IMR-90 (cell line): ENCODE results near the gene RBP2. TPM values are rescaled to one million over a fixed set of nuclear protein-coding genes. Genes with fewer than 3 reads are reported as not detected.

Experiments
- ATAC-seq: fragments of 200-7000 bp; cut with Tn5 transposase; 2 replicates; pipeline ENCODE4 v1.9.1; 2020; ENCODE audit warnings: low read depth, mild to moderate bottlenecking, moderate library complexity
- BruUV-seq: library from RNA; stranded (reverse); fragments of 400-500 nt; replicated peaks from 2 replicates; lab custom pipeline; 2021; lab: Mats Ljungman, UMichigan
- CTCF ChIA-PET: fragments of 300-600 bp; formaldehyde crosslinking; extraction: SDS; loops from one replicate; lab custom pipeline; 2021; ENCODE audit warnings: antibody characterized with exemption; lab: Yijun Ruan, JAX
- POLR2A ChIA-PET: fragments of 300-600 bp; sonication (Branson Sonifier 250); formaldehyde crosslinking; loops from one replicate; lab custom pipeline; 2022; ENCODE audit warnings: antibody characterized with exemption; ENCODE audit not compliant: unreplicated experiment; lab: Charles Lee
- DNase-seq: peaks from one replicate; pipeline ENCODE4 v3.0.0; 2013
- H2AFZ ChIP-seq: replicated peaks from 2 replicates; pipeline ENCODE3; 2013; ENCODE audit warnings: low read length, mild to moderate bottlenecking; ENCODE audit not compliant: poor library complexity
- H2AK5ac ChIP-seq: 2 replicates; pipeline ENCODE4 v1.6.1; 2013; ENCODE audit warnings: low read depth, low read length, inconsistent platforms
- H2AK9ac ChIP-seq: replicated peaks from 2 replicates; pipeline ENCODE3; 2013; ENCODE audit warnings: mild to moderate bottlenecking, low read depth, low read length, moderate library complexity; ENCODE audit not compliant: poor library complexity
- H2BK120ac ChIP-seq: 2 replicates; pipeline ENCODE4 v1.6.1; 2013; ENCODE audit warnings: low read depth, low read length, inconsistent platforms
- H2BK15ac ChIP-seq: 3 replicates; pipeline ENCODE4 v1.6.1; 2013; ENCODE audit warnings: low read depth, low read length, inconsistent platforms
- H2BK20ac ChIP-seq: 2 replicates; pipeline ENCODE4 v1.6.1; 2013; ENCODE audit warnings: low read depth, mild to moderate bottlenecking, inconsistent platforms, low read length, moderate library complexity
- H2BK5ac ChIP-seq: 2 replicates; pipeline ENCODE4 v1.6.1; 2013; ENCODE audit warnings: mild to moderate bottlenecking, low read depth, low read length, inconsistent platforms; ENCODE audit not compliant: poor library complexity, severe bottlenecking
- H3K14ac ChIP-seq: replicated peaks from 2 replicates; pipeline ENCODE4 v1.6.1; 2013; ENCODE audit warnings: low read depth, low read length, inconsistent platforms
- H3K18ac ChIP-seq: 2 replicates; pipeline ENCODE4 v1.6.1; 2013; ENCODE audit warnings: low read depth, low read length, control low read depth
- H3K23ac ChIP-seq: 2 replicates; pipeline ENCODE4 v1.6.1; 2013; ENCODE audit warnings: low read depth, low read length, inconsistent platforms
- H3K27ac ChIP-seq: 2 replicates; pipeline ENCODE4 v1.5.1; 2013; ENCODE audit warnings: mild to moderate bottlenecking, control low read depth, low read length; ENCODE audit not compliant: insufficient read depth
- H3K27me3 ChIP-seq: 2 replicates; pipeline ENCODE4 v1.6.1; 2013; ENCODE audit warnings: low read length; ENCODE audit not compliant: control insufficient read depth, insufficient read depth
- H3K36me3 ChIP-seq: 2 replicates; pipeline ENCODE4 v1.6.1; 2013; ENCODE audit warnings: low read length, mixed read lengths; ENCODE audit not compliant: control insufficient read depth, insufficient read depth
- H3K4ac ChIP-seq: 2 replicates; pipeline ENCODE4 v1.6.1; 2013; ENCODE audit warnings: low read depth, low read length, inconsistent platforms
- H3K4me1 ChIP-seq: 2 replicates; pipeline ENCODE4 v1.6.1; 2013; ENCODE audit warnings: low read length, mixed read lengths; ENCODE audit not compliant: control insufficient read depth, insufficient read depth
- H3K4me2 ChIP-seq: 2 replicates; pipeline ENCODE4 v1.6.1; 2013; ENCODE audit warnings: low read depth, mild to moderate bottlenecking, control low read depth, low read length, moderate library complexity
- H3K4me3 ChIP-seq: 2 replicates; pipeline ENCODE4 v1.5.1; 2013; ENCODE audit warnings: low read depth, mild to moderate bottlenecking, control low read depth, low read length, moderate library complexity; ENCODE audit not compliant: insufficient read depth
- H3K56ac ChIP-seq: 2 replicates; pipeline ENCODE4 v1.6.1; 2013; ENCODE audit warnings: low read length, inconsistent platforms; ENCODE audit not compliant: insufficient read depth; ENCODE audit errors: extremely low read depth
- H3K79me1 ChIP-seq, 2 experiments: 2 replicates each; pipeline ENCODE4 v1.6.1; 2013; ENCODE audit warnings: low read length in 2 of 2, inconsistent platforms in 1 of 2, low read depth in 1 of 2
- H3K9ac ChIP-seq: 2 replicates; pipeline ENCODE4 v1.6.1; 2013; ENCODE audit warnings: low read depth, low read length, control low read depth
- H3K9me1 ChIP-seq: 2 replicates; pipeline ENCODE4 v1.6.1; 2013; ENCODE audit warnings: low read length, inconsistent platforms; ENCODE audit not compliant: insufficient read depth
- H3K9me3 ChIP-seq: 2 replicates; pipeline ENCODE4 v1.6.1; 2013; ENCODE audit warnings: low read length; ENCODE audit not compliant: control insufficient read depth, insufficient read depth
- H4K20me1 ChIP-seq: 2 replicates; pipeline ENCODE4 v1.6.1; 2013; ENCODE audit warnings: low read length, inconsistent platforms; ENCODE audit not compliant: insufficient read depth
- H4K5ac ChIP-seq: 2 replicates; pipeline ENCODE4 v1.6.1; 2013; ENCODE audit warnings: mild to moderate bottlenecking, low read depth, low read length, control low read depth
- H4K8ac ChIP-seq, 2 experiments: 2 replicates each; pipeline ENCODE4 v1.6.1; 2013; ENCODE audit warnings: low read depth in 2 of 2, low read length in 2 of 2, control low read depth in 1 of 2, inconsistent platforms in 1 of 2
- H4K91ac ChIP-seq: 2 replicates; pipeline ENCODE4 v1.6.1; 2013; ENCODE audit warnings: low read depth, low read length, inconsistent platforms; ENCODE audit not compliant: insufficient read depth
- BHLHE40 ChIP-seq: fragments of 150-350 bp; IDR thresholded peaks from 2 replicates; pipeline ENCODE4 v1.6.1; 2016; ENCODE audit warnings: mild to moderate bottlenecking, low read depth, low read length
- CEBPB ChIP-seq: IDR thresholded peaks from 2 replicates; pipeline ENCODE4 v1.6.1; 2012; ENCODE audit warnings: low read depth, low read length, improper control_type of control experiment
- CHD1 ChIP-seq: IDR thresholded peaks from 2 replicates; pipeline ENCODE4 v1.6.1; 2012; ENCODE audit warnings: low read depth, low read length, improper control_type of control experiment
- FOS ChIP-seq: fragments of 150-350 bp; IDR thresholded peaks from 2 replicates; pipeline ENCODE4 v1.6.1; 2016; ENCODE audit warnings: low read depth, low read length
- MXI1 ChIP-seq: IDR thresholded peaks from 2 replicates; pipeline ENCODE4 v1.6.1; 2012; ENCODE audit warnings: low read depth, mild to moderate bottlenecking, low read length, moderate library complexity, borderline replicate concordance
- NFE2L2 ChIP-seq: fragments of 150-350 bp; IDR thresholded peaks from 2 replicates; pipeline ENCODE4 v1.6.1; 2016; ENCODE audit warnings: low read depth, mild to moderate bottlenecking, low read length
- RAD21 ChIP-seq: IDR thresholded peaks from 2 replicates; pipeline ENCODE4 v1.6.1; 2012; ENCODE audit warnings: low read length, improper control_type of control experiment
- RCOR1 ChIP-seq: IDR thresholded peaks from 2 replicates; pipeline ENCODE4 v1.6.1; 2012; ENCODE audit warnings: mild to moderate bottlenecking, low read length, improper control_type of control experiment; ENCODE audit not compliant: insufficient replicate concordance
- WGBS, 2 experiments: methylation state at CpG; one replicate each; pipeline versions ENCODE4 v1.1.5 to v1.1.7; 2013; ENCODE audit warnings: missing lambda C conversion rate in 2 of 2; ENCODE audit not compliant: insufficient read length in 1 of 2; ENCODE audit errors: extremely low coverage in 2 of 2; 5-methylcytosine and 5-hydroxymethylcytosine counted together
- dilution Hi-C: fragments of 300-500 bp; cut with HindIII; formaldehyde crosslinking; loops from one replicate; pipeline ENCODE4 v1.14.3; 2018; ENCODE audit warnings: low sequenced_read_pairs; ENCODE audit not compliant: unreplicated experiment
- in situ Hi-C: fragments of 300-500 bp; cut with MboI; formaldehyde crosslinking; loops from 3 replicates; pipeline ENCODE4 v1.14.3; 2019; ENCODE audit warnings: low sequenced_read_pairs, inconsistent platforms, mixed read lengths
- intact Hi-C: fragments of 100-400 bp; cut with micrococcal nuclease; formaldehyde crosslinking; loops from 2 replicates; pipeline ENCODE4 v1.10.0; 2022
- polyA plus RNA-seq, 3 experiments: library from polyadenylated mRNA; depleted of rRNA; stranded (reverse); fragments of >200 nt; gene quantifications; 2 replicates each; pipeline ENCODE4 v1.2.3, GENCODE V29; 2012; ENCODE audit warnings: low replicate concordance in 1 of 3
- total RNA-seq: library from RNA; depleted of rRNA; stranded (reverse); fragments of >200 nt; gene quantifications from 2 replicates; pipeline ENCODE4 v1.2.3, GENCODE V29; 2012

The RBP2 gene
- total and polyA plus RNA-seq, 2 of the 4 experiments (the other 2 are of a cell fraction): not detected

GRCh38 chr3:139521816-139522215 is 45.5 kb upstream of the RBP2 start:
- no peaks in the 10 kb centered on the region for H3K4me1 ChIP-seq
- no peaks in the 10 kb centered on the region for H3K9me1 ChIP-seq
- H2AK9ac ChIP-seq: no peak overlapping the region
- CTCF ChIA-PET: no interaction called here
- in situ Hi-C loops (no loop called here), intact Hi-C loops (no loop called here), dilution Hi-C loops (no loop called here)
- no peak overlapping the region for H3K4me2 ChIP-seq
- no peaks in the 10 kb centered on the region for H4K20me1 ChIP-seq
- H2BK120ac ChIP-seq: no peak overlapping the region
- no peak overlapping the region for H2BK5ac ChIP-seq
- no peak overlapping the region for H2AK5ac ChIP-seq
- no peak for DNase-seq
- no peak overlapping the region for H4K8ac ChIP-seq
- H2BK15ac ChIP-seq: no peak overlapping the region
- WGBS, 2 experiments: no CpG with 5 or more reads among the region's 1 CpG
- H3K36me3 ChIP-seq: no peaks in the 10 kb centered on the region
- no peak overlapping the region for H3K9ac ChIP-seq
- no peak overlapping the region for H4K5ac ChIP-seq
- H3K79me1 ChIP-seq: no peaks in the 10 kb centered on the region
- TF ChIP-seq RCOR1 (no peak), BHLHE40 (no peak), MXI1 (no peak), NFE2L2 (no peak), RAD21 (no peak), CHD1 (no peak), FOS (no peak), CEBPB (no peak)
- H3K18ac ChIP-seq: no peak overlapping the region
- H3K56ac ChIP-seq: no peak overlapping the region
- H3K4me3 ChIP-seq: no peak overlapping the region
- H3K27ac ChIP-seq: no peak overlapping the region
- no peak overlapping the region for H3K23ac ChIP-seq
- no peak overlapping the region for H3K4ac ChIP-seq
- H4K91ac ChIP-seq: no peak overlapping the region
- ATAC-seq: no peak
- H3K27me3 ChIP-seq: no peaks in the 10 kb centered on the region
- POLR2A ChIA-PET: no interaction called here
- no peak overlapping the region for H2AFZ ChIP-seq
- no peaks in the 10 kb centered on the region for H3K9me3 ChIP-seq
- H3K14ac ChIP-seq: no peak overlapping the region
- BruUV-seq: no TSS peak
- H2BK20ac ChIP-seq: no peak overlapping the region
